CD4-positive, alpha-beta T cell (primary cell): ENCODE results near the gene RSPH9. TPM values are rescaled to one million over a fixed set of nuclear protein-coding genes. Genes with fewer than 3 reads are reported as not detected.

Experiments
- ATAC-seq: fragments of 200-7000 bp; cut with Tn5 transposase; one replicate; pipeline ENCODE4 v1.10.0; 2022; ENCODE audit warnings: mild to moderate bottlenecking; ENCODE audit not compliant: poor library complexity
- CTCF ChIA-PET: fragments of 350-600 bp; sonication (Branson Sonifier 250); formaldehyde crosslinking; loops from one replicate; lab custom pipeline; 2021; ENCODE audit warnings: antibody characterized with exemption, inconsistent platforms; lab: Charles Lee
- POLR2A ChIA-PET: fragments of 350-600 bp; sonication (Branson Sonifier 250); formaldehyde crosslinking; loops from one replicate; lab custom pipeline; 2021; ENCODE audit warnings: antibody characterized with exemption, inconsistent platforms; lab: Charles Lee
- DNase-seq, 14 experiments: peaks; one replicate each; pipeline ENCODE4 v3.0.0-alpha.2; 2013 to 2020; ENCODE audit warnings: mixed read lengths in 2 of 14
- H3K27ac ChIP-seq, 2 donors: one replicate each; pipeline versions ENCODE4 v1.5.1 to v1.7.0; 2013; ENCODE audit warnings: low read length in 2 of 2, low read depth in 1 of 2, mild to moderate bottlenecking in 1 of 2
- H3K27me3 ChIP-seq, 2 experiments: 1 replicate in 1 of 2; 2 replicates in 1 of 2; pipeline versions ENCODE4 v1.6.1 to v1.7.0; 2013; ENCODE audit warnings: low read length in 2 of 2, control low read depth in 1 of 2, mild to moderate bottlenecking in 1 of 2, moderate library complexity in 1 of 2; ENCODE audit not compliant: insufficient read depth in 2 of 2, control insufficient read depth in 1 of 2
- H3K36me3 ChIP-seq: one replicate; pipeline ENCODE4 v1.6.1; 2013; ENCODE audit warnings: low read length, control low read depth; ENCODE audit not compliant: insufficient read depth
- H3K4me1 ChIP-seq: one replicate; pipeline ENCODE4 v1.6.1; 2013; ENCODE audit warnings: low read length, control low read depth; ENCODE audit not compliant: insufficient read depth
- H3K4me3 ChIP-seq: one replicate; pipeline ENCODE4 v1.5.1; 2013; ENCODE audit warnings: mild to moderate bottlenecking, low read length, moderate library complexity
- H3K9me3 ChIP-seq, 2 experiments: 1 replicate in 1 of 2; 2 replicates in 1 of 2; pipeline versions ENCODE4 v1.6.1 to v1.7.0; 2013; ENCODE audit warnings: low read length in 2 of 2, mild to moderate bottlenecking in 2 of 2, control low read depth in 1 of 2, moderate library complexity in 1 of 2; ENCODE audit not compliant: control insufficient read depth in 1 of 2, insufficient read depth in 1 of 2
- H3K27ac Mint-ChIP-seq: one replicate; pipeline ENCODE4 v1.8.0; 2020; ENCODE audit warnings: mixed read lengths
- H3K27me3 Mint-ChIP-seq: one replicate; pipeline ENCODE4 v1.8.0; 2021; ENCODE audit warnings: mixed read lengths
- H3K36me3 Mint-ChIP-seq: one replicate; pipeline ENCODE4 v1.8.0; 2021; ENCODE audit warnings: low read depth, mixed read lengths
- H3K4me1 Mint-ChIP-seq: one replicate; pipeline ENCODE4 v1.8.0; 2021; ENCODE audit warnings: low read depth, mixed read lengths
- H3K4me3 Mint-ChIP-seq: one replicate; pipeline ENCODE4 v1.8.0; 2020; ENCODE audit warnings: mild to moderate bottlenecking, mixed read lengths
- H3K9me3 Mint-ChIP-seq: one replicate; pipeline ENCODE4 v1.8.0; 2020; ENCODE audit warnings: mixed read lengths
- intact Hi-C, 2 experiments: fragments of 100-400 bp; cut with DNase I in 1 of 2; cut with micrococcal nuclease in 1 of 2; formaldehyde crosslinking; loops; one replicate each; pipeline versions ENCODE4 v1.15.1 to v1.9.0; 2023 to 2025; cut with DNase I, micrococcal nuclease
- total RNA-seq, 174 experiments: library from RNA in 2 of 174; stranded (reverse) in 2 of 174; gene quantifications; one replicate each; pipeline ENCODE4 v1.2.3 and lab custom pipeline; 2021 to 2026
- TF ChIP-seq, protein P1 (sequence below): fragments of 200-600 bp; IDR thresholded peaks from one replicate; pipeline ENCODE4 v1.8.0; 2022; ENCODE audit warnings: antibody characterized with exemption, mild to moderate bottlenecking

The RSPH9 gene
- total RNA-seq, 2 experiments from 2014 or later, result not detected

DNA sequence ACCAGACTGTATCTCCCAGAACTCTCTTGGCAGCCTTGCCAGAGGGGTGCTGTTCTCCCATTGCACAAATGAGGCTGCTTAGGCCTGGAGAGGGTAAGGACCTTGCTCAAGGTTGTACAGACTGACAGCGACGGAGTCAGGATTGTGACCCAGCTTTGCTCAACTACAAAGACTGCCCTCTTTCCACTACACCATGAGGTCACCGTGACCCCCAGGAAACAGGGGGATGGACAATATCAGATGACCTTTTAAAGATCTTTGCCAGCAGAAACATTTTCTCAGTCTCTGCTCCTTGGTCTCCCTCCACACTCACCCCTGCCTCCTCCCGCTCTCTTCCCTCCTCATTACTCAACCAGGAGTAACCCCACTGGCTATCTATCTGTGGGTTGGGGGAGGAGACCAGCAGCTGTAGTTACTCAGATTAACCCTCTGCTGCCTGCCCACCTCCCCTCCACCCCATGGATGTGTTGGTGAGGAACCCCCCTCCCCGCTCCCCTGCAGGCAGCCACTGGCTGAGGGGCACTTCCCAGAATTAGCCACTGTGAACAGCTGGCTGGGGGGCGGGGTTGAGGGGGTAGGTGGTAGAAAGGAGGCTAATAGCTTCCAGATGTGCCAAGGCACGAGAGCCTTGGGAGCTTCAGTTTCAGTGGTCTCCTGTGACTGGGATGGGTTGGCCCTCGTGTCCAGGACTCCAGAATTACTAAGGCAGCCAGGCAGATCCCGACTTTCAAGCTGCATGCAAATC is 69.6 kb downstream of the RSPH9 start:
- no peak overlapping the region for H3K4me3 Mint-ChIP-seq
- TF ChIP-seq, protein P1, sequence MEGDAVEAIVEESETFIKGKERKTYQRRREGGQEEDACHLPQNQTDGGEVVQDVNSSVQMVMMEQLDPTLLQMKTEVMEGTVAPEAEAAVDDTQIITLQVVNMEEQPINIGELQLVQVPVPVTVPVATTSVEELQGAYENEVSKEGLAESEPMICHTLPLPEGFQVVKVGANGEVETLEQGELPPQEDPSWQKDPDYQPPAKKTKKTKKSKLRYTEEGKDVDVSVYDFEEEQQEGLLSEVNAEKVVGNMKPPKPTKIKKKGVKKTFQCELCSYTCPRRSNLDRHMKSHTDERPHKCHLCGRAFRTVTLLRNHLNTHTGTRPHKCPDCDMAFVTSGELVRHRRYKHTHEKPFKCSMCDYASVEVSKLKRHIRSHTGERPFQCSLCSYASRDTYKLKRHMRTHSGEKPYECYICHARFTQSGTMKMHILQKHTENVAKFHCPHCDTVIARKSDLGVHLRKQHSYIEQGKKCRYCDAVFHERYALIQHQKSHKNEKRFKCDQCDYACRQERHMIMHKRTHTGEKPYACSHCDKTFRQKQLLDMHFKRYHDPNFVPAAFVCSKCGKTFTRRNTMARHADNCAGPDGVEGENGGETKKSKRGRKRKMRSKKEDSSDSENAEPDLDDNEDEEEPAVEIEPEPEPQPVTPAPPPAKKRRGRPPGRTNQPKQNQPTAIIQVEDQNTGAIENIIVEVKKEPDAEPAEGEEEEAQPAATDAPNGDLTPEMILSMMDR, result no peak
- no peaks in the 10 kb centered on the region for H3K9me3 Mint-ChIP-seq
- peaks cover 10% of the 10 kb centered on the region for H3K27me3 Mint-ChIP-seq
- H3K27me3 ChIP-seq, result no peaks in the 10 kb centered on the region
- intact Hi-C loops, result no loop called here
- ChIA-PET CTCF (no interaction called here), POLR2A (no interaction called here)
- no peaks in the 10 kb centered on the region for H3K4me1 ChIP-seq
- DNase-seq, result no peak
- H3K27ac ChIP-seq, result no peak overlapping the region
- no peaks in the 10 kb centered on the region for H3K9me3 ChIP-seq
- H3K4me3 ChIP-seq, result no peak overlapping the region
- no peaks in the 10 kb centered on the region for H3K36me3 Mint-ChIP-seq
- no peak for ATAC-seq
- H3K36me3 ChIP-seq, result no peaks in the 10 kb centered on the region
- H3K4me1 Mint-ChIP-seq, result no peaks in the 10 kb centered on the region
- no peak overlapping the region for H3K27ac Mint-ChIP-seq

DNA sequence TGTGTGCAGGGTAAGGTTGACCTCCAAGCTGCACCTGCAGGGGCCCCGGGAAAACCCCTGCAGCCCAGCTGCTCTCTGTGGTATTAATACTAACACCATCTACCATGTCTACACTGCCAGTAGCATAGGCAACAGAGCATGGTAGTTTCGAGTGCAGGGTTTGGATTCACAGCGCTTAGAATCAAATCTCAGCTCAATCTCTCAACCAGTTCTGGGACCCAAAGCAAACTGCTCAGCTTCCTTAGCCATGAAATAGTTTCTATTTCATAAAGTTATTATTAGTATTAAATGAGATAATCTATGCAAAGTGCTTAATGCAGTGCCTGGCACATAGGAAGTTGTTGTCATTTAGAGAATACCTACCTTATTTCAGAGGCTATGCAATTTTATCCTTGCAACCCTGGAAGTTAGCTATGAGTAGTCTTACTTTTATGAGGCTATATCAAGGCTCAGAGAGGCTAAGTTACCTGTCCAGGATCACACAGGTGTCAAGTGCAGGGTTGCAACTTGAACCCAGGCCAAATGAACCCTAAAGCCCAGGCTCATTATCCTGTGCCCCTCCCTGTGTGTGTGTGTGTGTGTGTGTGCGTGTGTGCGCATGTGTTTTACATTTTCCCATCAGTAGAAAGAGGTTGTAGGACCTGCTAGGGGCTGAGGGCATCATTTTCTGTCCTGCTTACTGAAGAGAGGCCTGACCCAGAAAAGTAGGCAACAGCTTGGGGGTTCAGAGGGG is 70.4 kb downstream of the RSPH9 start:
- TF ChIP-seq, protein P1, result no peak
- DNase-seq, result no peak
- no peaks in the 10 kb centered on the region for H3K9me3 ChIP-seq
- H3K4me1 ChIP-seq, result no peaks in the 10 kb centered on the region
- intact Hi-C loops, result no loop called here
- Mint-ChIP-seq H3K9me3 (no peaks in the 10 kb centered on the region), H3K27ac (no peak overlapping the region), H3K4me3 (no peak overlapping the region), H3K36me3 (no peaks in the 10 kb centered on the region), H3K27me3 (peaks cover 7% of the 10 kb centered on the region), H3K4me1 (no peaks in the 10 kb centered on the region)
- ChIA-PET POLR2A (no interaction called here), CTCF (no interaction called here)
- H3K27me3 ChIP-seq, result no peaks in the 10 kb centered on the region
- no peak overlapping the region for H3K4me3 ChIP-seq
- H3K27ac ChIP-seq, result no peak overlapping the region
- ATAC-seq, result no peak
- no peaks in the 10 kb centered on the region for H3K36me3 ChIP-seq

DNA sequence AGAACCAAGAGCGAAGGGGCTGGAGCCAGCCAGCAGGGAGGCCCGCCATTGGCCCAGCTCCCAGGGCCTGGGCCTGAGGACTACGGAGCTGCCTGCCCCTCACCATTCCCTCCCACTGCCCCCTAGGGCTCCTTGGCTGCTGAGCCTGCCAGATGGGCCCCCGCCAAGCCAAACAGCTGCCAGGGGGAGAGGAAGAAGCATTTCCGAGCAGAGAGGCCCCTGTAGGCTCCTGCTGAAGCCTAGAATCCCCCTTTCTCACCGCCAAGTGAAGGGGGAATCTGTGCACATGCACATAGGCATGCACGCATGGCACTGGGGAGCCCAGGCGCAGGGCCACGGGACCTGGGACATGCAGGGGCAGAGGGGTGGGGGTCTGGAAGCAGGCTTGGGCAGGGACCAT is 71.3 kb downstream of the RSPH9 start:
- no peak overlapping the region for H3K27ac Mint-ChIP-seq
- H3K9me3 Mint-ChIP-seq, result no peaks in the 10 kb centered on the region
- DNase-seq (no peak), ATAC-seq (no peak)
- H3K27me3 ChIP-seq, result no peaks in the 10 kb centered on the region
- H3K27me3 Mint-ChIP-seq, result peaks cover 3% of the 10 kb centered on the region
- no peak overlapping the region for H3K4me3 Mint-ChIP-seq
- POLR2A ChIA-PET, result no interaction called here
- no peak overlapping the region for H3K4me3 ChIP-seq
- H3K4me1 ChIP-seq, result no peaks in the 10 kb centered on the region
- no peaks in the 10 kb centered on the region for H3K36me3 ChIP-seq
- TF ChIP-seq, protein P1, result no peak
- no peaks in the 10 kb centered on the region for H3K36me3 Mint-ChIP-seq
- no peaks in the 10 kb centered on the region for H3K4me1 Mint-ChIP-seq
- CTCF ChIA-PET, result no interaction called here
- H3K9me3 ChIP-seq, result no peaks in the 10 kb centered on the region
- intact Hi-C loops, result no loop called here
- H3K27ac ChIP-seq, result no peak overlapping the region
